KOPT-K1 (cell line): ENCODE measurements around the gene CCDC74A.
"Not testable (repeated sequence)": the region's sequence is repeated elsewhere in the genome, so short reads cannot be mapped to it uniquely, and the experiment has no call there.

Source experiments
- H3K27ac ChIP-seq: fragments of 200-600 bp; sonication (generic); 2 replicates; pipeline ENCODE4 v1.5.1; 2016; ENCODE audit warnings: antibody characterized with exemption, mild to moderate bottlenecking, low read depth, low read length; ENCODE audit not compliant: poor library complexity, severe bottlenecking
- H3K36me3 ChIP-seq: fragments of 200-600 bp; sonication (generic); 2 replicates; pipeline ENCODE4 v1.5.1; 2017; ENCODE audit warnings: antibody characterized with exemption, mild to moderate bottlenecking, low read length, moderate library complexity; ENCODE audit not compliant: insufficient read depth
- H3K9me3 ChIP-seq: fragments of 200-600 bp; sonication (generic); 2 replicates; pipeline ENCODE4 v1.5.1; 2017; ENCODE audit warnings: antibody characterized with exemption, low read length, mild to moderate bottlenecking; ENCODE audit not compliant: insufficient read depth, poor library complexity, severe bottlenecking

The CCDC74A gene

DNA sequence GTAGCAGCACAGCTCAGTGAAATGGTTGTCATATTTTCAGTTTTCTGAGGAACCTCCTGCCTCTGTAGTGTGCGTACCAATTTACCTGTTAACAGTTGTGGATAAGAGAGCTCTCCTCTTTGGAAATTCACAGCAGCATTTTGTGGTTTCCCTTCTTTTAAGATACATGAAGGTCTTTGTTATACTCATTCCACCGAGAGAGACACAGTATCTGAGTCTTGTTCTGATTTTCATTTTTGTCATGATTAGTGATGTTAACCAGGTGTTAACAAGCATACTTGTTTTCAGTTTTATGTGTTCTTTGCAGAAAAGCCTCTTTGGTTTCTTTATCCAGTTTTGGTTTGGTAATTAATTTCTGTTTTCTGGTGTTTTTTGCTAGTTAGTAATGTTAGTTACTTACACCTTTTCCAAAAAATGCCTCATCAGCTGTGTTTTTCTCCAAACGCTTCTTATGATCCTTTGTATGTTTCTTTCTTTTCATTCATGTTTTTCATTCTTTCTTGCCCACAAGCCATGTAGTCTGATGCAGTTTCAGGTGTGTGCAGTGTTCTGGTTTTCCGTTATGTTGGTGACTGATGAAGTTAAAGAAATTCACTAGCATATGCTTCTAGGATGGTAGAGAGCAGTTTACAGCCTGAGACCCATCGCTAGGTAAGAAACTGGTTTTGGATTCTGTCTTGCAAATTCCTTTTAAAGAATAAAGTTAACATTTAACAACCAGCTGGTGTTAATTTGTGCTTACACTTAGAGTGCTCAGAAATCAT is 30.1 kb downstream of the CCDC74A start:
- peaks cover 8% of the 10 kb centered on the region for H3K9me3 ChIP-seq
- H3K36me3 ChIP-seq = no peaks in the 10 kb centered on the region
- no peak overlapping the region for H3K27ac ChIP-seq

DNA sequence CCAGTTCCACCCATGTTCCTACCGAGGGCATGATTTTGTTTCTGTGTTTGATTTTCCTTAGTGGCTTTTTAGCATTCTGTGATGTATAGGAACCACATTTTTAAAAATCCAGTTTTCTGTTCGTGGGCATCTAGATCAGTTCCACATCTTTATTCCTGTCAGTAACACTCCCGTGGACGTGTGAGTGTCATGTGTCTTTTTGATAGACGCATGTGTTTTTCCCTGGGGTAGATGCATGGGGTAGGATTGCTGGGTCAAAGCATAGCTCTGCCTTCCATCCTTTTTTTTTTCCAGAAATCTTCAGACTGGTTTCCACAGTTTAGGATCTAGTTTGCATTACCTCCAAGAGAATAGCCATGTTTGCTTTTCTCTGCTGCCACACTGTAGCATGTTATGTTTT is 38.7 kb downstream of the CCDC74A start:
- H3K27ac ChIP-seq = no peak overlapping the region
- no peaks in the 10 kb centered on the region for H3K36me3 ChIP-seq
- peaks cover 9% of the 10 kb centered on the region for H3K9me3 ChIP-seq

DNA sequence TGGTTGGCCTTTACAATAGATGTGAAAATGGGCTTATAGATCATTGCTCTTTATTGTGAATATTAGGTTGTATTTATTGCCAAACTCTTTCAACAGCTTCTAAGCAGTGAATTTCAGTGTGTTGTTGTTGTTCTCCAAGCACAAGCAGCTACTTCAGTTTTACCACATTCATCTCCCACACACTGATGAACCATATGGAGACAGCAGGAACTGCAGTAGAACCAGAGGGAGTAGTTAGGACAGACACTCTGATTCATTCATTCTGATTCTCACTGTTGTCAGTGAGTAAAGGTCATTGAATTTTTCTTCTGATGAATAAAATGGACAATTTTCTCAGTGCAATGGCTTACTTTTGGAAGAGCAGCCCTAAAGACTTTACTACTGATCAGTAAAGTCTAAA is 40.2 kb downstream of the CCDC74A start:
- H3K9me3 ChIP-seq = no peaks in the 10 kb centered on the region
- H3K27ac ChIP-seq = no peak overlapping the region
- H3K36me3 ChIP-seq = no peaks in the 10 kb centered on the region

DNA sequence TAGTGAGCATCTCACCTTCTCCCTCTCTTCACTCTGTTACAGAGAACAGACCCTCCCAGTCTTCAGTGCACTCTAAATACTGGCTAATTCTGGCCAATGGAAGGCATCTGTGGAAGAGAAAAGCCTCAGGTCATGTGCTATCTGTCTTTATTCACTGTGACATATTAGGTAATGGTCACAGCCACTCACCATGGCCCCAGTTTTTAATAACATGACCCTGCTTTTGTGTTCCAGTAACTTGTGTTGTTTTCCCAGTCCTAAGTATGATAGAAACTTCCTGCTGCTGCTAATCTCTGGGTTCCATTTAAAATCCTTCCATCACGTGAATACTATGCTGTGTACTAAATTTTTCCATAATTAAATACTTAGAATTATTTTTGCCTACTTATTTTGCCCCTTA is 40.7 kb downstream of the CCDC74A start:
- not testable (repeated sequence) for H3K9me3 ChIP-seq, H3K36me3 ChIP-seq, H3K27ac ChIP-seq

DNA sequence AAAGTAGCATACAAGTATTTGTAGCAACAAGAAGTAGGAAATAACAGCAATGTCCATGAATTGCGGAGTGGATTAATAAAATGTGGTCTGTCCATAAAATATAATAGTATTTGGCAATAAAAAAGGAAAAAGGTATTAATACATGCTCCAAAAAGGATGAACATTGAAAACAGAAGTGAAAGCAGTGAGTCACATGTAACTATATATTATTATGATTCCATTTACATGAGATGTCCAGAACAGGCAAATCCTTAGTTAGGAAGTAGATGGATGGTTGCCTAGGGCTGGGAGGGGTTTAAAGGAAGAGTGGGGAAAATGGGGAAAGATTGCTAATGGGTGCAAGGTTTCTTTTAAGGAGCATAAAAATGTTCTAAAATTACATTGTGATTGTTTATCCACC is 44.5 kb downstream of the CCDC74A start:
- Histone ChIP-seq H3K9me3 (no peaks in the 10 kb centered on the region), H3K36me3 (no peaks in the 10 kb centered on the region), H3K27ac (no peak overlapping the region)

DNA sequence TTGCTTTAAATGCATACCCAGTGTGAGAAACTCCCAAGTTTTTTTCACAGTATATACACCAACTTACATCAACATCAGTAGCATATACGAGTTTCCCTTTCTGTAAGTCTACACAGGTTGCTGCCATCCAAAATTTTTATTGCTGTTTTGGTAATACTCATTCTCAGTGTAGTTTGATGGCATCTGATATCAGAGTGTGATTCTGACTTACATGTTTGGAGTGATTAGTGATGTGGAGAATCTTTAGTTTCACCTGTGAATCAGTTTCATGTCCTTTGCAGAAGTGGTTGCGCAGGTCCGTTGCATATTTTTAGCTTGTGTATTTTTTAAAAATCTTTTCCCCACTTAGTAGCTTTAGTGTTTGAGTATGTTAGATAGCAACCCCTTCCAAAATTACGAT is 50.1 kb downstream of the CCDC74A start:
- Histone ChIP-seq H3K9me3 (no peaks in the 10 kb centered on the region), H3K36me3 (no peaks in the 10 kb centered on the region), H3K27ac (no peak overlapping the region)

DNA sequence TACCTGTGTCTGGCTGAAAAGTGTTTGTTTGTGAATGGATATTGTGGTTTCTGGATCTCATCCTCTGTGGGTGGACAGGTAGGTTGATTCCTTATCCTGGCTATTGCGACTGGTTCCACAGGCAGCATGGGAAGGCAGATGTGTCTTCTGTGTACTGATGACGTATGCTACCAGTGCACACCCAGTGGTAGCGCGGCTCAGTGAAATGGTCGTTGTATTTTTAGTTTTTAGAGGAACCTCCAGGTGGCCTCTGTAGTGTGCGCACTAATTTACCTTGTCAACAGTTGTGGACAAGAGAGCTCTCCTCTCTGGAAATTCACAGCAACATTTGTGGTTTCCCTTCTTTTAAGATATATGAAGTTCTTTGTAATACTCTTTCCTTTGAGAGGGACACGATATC is 52.5 kb downstream of the CCDC74A start:
- Histone ChIP-seq H3K9me3 (no peaks in the 10 kb centered on the region), H3K27ac (no peak overlapping the region), H3K36me3 (no peaks in the 10 kb centered on the region)
